Stimulated activated naive CD4-positive, alpha-beta T cell treated with Interleukin-2 at 50 U/mL for 16 hours (primary cell): Measurements from ENCODE around the gene SH3RF1.

Experiments
- DNase-seq: peaks from one replicate; lab custom pipeline; 2025; lab: John Stamatoyannopoulos, UW

Gene SH3RF1

DNA sequence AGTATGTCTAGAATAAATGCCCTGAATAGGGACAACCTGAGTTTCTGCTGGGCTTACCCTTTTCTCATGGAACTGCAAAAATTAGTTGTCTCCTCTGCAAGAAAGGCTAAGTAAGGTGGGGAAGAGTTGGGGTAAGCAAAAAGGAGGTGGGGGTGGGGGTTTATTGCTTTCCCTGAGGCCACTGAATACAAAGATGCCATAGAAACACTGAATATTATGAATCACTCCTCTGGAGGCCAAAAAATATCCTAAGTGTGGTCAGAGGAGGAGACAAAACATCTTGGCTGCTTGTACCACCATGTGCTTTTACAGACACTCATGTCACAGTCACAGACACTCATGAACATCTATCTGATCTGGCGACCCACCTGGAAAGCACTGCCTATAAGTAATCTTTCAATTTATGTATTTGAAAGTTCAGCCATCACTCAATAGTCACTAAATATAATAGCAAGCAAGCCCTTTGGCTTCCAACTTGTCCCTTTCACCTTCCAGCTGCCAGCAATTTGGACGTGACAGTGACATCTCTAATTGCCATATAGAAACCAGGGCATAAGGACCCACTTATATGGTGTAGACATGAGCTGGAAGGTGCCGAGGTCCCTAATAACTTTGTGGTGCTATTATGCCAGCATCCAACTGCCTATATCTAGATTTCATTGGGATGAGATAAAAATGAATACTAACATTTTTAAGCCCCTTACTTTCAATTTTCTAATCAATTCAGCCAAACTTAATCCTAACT lies 138.0 kb downstream of the SH3RF1 start:
- DNase-seq, result no peak

DNA sequence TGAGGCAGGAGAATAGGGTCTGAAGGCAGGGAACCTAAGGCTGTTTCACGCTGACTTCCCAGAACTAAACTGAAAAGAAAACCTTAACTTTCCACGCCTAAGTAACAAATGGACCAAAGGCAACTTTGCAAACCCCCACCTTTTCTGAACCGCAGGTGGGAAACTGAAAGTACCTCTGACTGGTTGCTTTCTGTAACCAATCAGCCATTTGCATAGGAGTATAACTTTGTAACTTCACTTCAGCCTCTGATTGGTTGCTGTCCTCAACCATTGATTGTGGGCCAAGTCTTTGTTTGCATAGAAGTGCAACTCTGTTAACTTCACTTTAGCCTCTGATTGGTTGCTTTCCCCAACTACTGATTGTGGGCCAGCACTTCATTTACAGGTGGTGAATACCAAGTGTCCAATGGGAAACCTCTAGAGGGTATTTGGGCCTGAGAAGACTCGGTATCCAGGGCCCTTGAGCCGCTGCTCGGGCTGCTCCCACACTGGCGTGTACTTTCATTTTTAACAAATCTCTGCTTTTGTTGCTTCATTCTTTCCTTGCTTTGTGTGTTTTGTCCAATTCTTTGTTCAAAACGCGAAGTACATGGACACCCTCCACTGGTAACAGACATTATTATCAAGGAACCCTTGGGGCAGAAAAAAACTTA lies 139.1 kb downstream of the SH3RF1 start:
- no peak for DNase-seq

DNA sequence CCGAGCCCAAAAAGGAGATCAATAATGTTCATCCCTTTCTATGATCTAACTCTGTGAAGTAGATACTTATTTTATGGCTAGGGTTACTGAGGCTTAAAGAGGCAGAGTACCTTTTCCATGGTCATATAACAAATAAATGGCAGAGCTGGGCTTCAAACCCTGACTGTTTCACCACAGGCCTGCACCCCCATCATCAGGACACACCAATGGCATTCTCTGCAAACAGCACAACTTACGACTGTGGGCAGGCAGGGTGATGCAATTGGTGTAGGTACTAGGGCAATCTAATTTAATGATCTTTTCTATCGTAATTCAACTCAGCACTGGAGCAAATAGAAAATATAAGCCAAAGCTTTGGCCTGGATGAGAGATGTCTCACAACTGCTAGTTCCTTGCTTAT lies 141.9 kb downstream of the SH3RF1 start:
- DNase-seq, result no peak

GRCh38 chr4:169127314-169127713 lies 143.4 kb downstream of the SH3RF1 start:
- DNase-seq, result no peak

DNA sequence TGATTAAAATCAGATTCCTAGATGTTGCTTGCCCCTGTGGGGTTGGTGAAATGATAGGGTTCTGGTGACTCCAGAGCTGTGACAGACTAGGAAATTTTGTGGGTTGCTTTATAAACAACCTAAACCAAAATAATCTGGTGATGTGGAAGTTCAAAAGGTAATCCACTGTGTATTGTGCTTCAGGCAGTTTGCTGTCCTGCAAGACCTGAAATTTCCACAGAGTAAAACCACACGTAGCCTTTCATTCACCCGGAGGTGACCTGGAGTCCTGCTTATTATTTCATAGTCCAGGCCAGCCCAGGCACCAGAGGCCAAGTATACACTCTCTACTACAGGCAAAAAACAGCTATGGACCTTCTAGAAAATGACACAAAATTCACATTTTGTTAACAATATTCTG lies 146.1 kb downstream of the SH3RF1 start:
- DNase-seq, result no peak

DNA sequence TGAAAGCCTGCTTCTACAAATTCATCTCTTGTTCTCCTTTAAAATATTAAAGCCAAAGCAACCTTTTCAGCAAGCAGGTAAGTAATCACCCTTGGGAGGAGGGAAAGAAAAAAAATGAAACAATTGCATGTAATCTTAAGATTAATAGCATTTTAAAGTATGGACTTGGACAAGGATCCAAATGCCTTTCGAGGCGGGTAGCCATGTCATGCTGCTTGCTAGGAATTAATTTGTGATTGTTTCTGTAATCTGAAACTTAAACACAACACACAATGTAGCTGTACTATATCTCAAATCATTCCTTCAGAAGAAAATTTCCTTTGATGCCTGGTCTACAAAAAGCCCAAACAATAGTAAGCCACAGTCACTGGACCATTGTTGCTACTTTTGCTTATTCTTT lies 148.3 kb downstream of the SH3RF1 start:
- no peak for DNase-seq

DNA sequence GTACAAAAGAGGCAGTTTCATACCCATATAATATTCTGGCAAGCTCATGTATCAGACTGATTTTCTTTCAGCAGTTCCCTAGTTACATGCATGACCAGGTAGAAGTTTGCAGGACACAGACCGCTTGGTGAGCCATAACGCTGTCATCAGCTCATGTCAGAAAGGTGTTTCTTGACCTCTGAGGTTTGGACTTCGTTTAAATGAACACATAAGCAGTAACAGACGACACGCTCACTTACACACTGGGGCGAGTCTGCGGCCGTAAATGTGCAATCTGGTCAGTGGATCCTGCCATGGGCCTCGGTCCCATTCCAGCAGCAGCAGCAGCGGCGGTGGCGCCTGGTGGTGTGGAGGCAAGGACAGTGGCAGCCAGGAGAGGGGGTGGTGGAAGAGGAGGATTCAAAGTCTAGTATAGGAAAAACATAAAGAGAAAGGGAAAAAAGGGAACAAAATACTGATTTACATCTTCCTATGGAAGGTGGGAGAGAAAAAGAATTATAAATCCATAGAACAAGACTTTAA lies 148.8 kb downstream of the SH3RF1 start:
- no peak for DNase-seq

- no peak for DNase-seq
Measured at GRCh38 chr4:169120624-169121023, 150.1 kb downstream of the SH3RF1 start.

- DNase-seq, result no peak
Measured at GRCh38 chr4:169119536-169119935, 151.2 kb downstream of the SH3RF1 start.

DNA sequence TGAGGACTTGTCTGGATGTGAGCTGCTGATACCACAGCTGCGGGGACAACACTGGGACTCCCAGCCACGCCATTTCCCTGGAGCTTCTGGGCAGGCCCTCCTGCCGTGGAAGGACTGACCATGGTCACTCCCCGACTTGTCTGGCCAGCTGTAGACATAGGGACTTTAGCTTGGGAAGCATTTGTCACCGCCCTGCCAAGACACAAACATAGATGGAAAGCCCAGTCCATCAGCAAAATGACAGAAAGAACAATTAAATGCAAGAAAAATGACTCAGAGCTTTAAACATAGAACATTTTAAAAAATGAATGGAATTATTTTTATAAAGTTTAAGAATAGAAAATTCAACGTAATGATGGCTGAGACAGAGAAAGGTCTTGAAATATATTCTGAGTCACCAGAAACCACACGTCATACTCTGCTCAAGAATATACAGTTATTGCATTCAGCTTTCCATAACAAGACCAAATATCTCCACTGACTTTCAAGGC lies 153.1 kb downstream of the SH3RF1 start:
- DNase-seq, result no peak

- no peak for DNase-seq
Measured at GRCh38 chr4:169116270-169116901, 154.4 kb downstream of the SH3RF1 start.

DNA sequence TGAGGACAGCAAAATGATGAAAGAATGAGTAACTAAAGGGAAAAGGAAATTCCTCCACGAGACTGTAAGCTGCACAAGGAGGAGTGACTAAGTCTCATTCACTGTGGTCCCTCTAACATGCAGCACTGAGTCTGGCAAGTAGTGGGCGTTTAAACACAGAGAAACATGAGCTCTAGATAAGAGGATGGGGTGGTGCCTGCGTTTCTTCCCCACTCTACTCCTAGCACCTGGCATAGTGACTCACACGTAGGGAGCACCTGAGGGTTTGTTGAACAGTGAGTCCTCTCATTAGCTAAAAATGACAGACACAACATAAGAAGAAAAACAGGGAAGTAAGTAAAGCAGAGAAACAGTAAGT lies 154.9 kb downstream of the SH3RF1 start:
- no peak for DNase-seq

DNA sequence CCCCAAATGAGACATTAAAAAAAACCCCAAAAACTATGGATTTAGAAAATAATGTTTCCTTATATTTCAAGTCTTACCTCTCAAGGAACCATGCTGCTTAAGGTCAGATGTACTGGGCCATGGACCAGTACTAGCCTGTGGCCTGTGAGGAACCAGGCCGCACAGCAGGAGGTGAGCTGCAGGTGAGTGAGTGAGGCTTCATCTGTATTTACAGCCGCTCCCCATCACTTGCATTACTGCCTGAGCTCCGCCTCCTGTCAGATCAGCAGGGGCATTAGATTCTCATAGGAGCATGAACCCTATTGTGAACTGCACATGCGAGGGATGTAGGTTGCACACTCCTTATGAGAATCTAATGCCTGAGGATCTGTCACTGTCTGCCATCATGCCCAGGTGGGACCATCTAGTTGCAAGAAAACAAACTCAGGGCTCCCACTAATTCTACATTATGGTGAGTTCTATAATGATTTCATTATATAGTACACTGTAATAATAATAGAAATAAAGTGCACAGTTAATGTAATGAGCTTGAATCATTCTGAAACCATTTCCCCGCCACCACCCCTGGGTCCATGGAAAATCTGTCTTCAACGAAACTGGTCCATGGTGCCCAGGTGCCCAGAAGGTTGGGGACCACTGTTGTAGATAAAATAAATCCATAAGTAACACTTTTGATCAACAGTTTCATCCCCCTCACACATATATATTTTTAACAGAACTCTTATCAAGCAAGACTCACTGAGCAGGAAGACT lies 155.4 kb downstream of the SH3RF1 start:
- no peak for DNase-seq

DNA sequence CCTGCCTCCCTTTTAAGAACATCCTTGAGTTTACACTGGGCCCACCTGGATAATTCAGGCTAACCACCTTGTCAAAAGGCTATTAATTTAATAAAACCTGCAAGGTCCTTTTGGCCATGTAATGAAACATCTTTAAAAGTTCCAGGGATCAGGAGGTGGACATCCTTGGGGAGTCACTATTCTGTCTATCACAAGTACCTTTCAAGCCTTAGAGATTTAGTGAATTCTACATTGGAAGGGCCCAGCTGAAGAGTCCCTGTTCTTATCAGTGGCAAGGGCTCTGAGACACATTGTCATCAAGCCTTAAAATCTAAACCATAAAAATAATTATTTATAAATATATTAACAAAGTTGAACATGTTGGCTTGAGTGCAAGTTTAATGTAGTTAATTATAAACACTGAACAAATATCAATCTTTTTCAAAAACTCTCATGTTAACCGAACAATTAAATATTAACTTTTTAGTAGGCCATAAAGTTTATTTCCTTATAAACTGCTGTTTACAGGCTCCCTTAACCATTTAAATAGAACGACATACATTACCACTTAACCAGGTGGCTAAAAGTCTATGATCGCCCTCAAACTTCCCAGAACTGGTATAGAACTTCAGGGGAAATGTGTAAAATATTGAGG lies 156.3 kb downstream of the SH3RF1 start:
- DNase-seq, result no peak

DNA sequence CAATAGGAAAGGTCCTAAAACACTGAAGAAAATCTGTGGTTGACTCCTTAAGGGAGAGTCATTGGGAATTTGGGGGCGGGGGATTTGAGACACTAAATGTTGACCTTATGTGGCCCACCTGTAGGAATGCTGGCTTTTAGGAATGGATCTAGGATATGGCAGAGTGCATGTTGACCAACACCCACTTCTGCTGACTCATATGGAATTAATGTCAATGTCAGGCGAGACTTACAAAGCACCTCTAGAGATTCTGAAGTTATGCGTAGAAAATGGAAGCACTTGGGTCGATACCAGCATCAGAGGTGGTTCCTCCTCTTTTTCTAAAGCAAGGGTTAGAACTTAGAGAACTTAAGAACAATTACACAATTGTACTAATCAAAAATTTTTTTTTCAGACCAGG lies 160.1 kb downstream of the SH3RF1 start:
- DNase-seq, result no peak

DNA sequence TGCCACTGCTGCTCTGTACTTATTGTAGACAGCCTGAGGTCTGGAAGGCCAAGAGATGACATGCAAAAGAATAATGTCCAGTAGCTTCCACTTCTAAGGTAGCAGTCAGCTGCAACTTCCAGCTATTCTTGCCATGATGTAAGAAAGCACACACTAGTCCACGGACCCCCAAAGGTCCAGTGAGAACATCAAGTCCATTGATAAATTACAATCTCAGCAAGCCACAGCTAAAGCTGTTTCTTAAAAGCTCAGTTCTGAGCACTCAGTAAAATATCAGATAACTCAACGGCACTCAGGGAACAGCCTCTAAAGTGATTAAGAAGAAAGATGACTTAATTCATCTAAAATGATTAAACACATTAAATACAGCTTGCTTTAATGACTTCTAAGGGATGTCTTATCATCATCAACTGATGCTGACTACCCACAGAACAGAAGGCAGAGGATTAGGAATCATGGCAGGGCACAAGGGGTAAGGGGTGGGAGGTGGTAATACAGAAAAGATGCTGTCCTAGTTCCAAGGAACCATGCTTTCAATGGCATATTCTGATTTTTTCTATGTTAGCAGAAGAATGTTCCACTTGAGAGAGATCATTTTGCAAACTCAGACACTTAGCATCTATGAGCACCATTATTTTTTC lies 161.6 kb downstream of the SH3RF1 start:
- no peak for DNase-seq

GRCh38 chr4:169108303-169108702 lies 162.5 kb downstream of the SH3RF1 start:
- no peak for DNase-seq

- no peak for DNase-seq
Measured at GRCh38 chr4:169107528-169107927, 163.2 kb downstream of the SH3RF1 start.

DNA sequence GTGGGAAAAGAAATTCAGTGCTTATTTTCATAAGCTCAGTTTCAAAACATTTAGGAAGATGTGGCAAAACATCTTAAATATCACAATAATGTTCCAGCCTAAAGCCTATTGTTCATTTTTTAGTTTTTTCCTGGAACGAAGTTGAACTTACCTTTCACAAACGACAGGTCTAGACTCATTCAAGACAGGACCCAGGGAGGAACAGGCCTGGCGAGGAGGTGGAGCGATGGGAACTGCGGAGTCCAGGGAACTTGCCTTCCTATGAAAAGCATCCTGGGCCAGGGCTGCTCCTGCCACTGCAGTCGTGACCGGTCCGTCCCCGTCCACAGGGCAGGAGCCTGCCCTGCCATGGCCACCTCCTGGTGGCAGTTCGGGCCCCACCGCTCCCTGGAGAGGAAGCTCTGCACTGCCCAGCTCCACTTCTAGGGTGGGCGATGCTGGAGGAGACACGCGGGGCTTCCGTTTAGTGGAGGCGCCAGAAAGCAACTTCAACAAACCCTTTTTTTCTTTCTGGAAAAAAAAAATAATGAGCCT lies 164.0 kb downstream of the SH3RF1 start:
- no peak for DNase-seq

GRCh38 chr4:169105620-169106019 lies 165.1 kb downstream of the SH3RF1 start:
- DNase-seq, result no peak

DNA sequence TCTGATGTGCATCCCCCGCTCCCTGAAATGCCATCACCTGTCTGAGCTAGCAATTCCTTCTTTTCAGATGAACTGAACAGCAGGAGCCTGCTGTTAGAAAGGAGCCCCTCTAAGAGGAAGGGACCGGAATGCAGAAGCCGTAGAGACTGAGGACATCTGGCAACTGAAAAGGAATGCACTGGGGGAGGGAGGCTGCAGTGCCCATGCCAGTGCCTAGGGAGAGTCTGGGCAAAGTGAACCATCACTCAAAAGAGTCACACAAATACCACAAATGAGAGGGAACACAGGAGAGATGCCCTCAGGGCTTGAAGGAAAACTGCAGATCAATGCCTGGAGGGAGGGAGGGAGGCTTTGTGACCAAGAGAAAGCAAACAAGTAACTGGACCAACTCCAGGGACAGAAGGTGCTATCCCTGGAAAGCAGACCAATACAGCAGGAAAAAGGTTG lies 166.8 kb downstream of the SH3RF1 start:
- no peak for DNase-seq
